B cell (primary cell): ENCODE results near the gene DSCAML1. TPM values are rescaled to one million over a fixed set of nuclear protein-coding genes. Genes with fewer than 3 reads are reported as not detected.

Source experiments
- ATAC-seq: fragments of 200-7000 bp; cut with Tn5 transposase; one replicate; pipeline ENCODE4 v1.10.0; 2021; ENCODE audit warnings: low read depth, mild to moderate bottlenecking, moderate number of reproducible peaks, moderate library complexity
- CTCF ChIA-PET: fragments of 350-600 bp; sonication (Branson Sonifier 250); formaldehyde crosslinking; loops from one replicate; lab custom pipeline; 2021; ENCODE audit warnings: antibody characterized with exemption, inconsistent platforms; lab: Charles Lee
- POLR2A ChIA-PET: fragments of 350-600 bp; sonication (Branson Sonifier 250); formaldehyde crosslinking; loops from one replicate; lab custom pipeline; 2021; ENCODE audit warnings: antibody characterized with exemption; lab: Charles Lee
- DNase-seq: peaks from one replicate; pipeline ENCODE4 v3.0.0; 2013
- H2AFZ ChIP-seq: 2 replicates; pipeline ENCODE4 v1.6.1; 2012; ENCODE audit warnings: mild to moderate bottlenecking, low read depth, low read length; ENCODE audit not compliant: insufficient read depth, poor library complexity, severe bottlenecking
- H3K27ac ChIP-seq, 2 donors: 1 replicate in 1 of 2; 2 replicates in 1 of 2; pipeline ENCODE4 v1.5.1; 2012 to 2013; ENCODE audit warnings: low read length in 2 of 2, mild to moderate bottlenecking in 2 of 2, moderate library complexity in 1 of 2
- H3K27me3 ChIP-seq, 4 experiments: fragments of 200-600 bp in 1 of 4; sonication (generic) in 1 of 4; replicated peaks in 1 of 4; 1 replicate in 2 of 4; 2 replicates in 2 of 4; pipeline versions ENCODE4 v1.6.1 to v1.7.0; 2013 to 2016; ENCODE audit warnings: low read length in 3 of 4, mild to moderate bottlenecking in 2 of 4, mixed read lengths in 1 of 4, moderate library complexity in 1 of 4; ENCODE audit not compliant: insufficient read depth in 4 of 4, control insufficient read depth in 3 of 4; ENCODE audit errors: control extremely low read depth in 1 of 4
- H3K36me3 ChIP-seq, 2 experiments: replicated peaks in 1 of 2; 1 replicate in 1 of 2; 2 replicates in 1 of 2; pipeline versions ENCODE4 v1.6.1 to v1.7.1; 2013; ENCODE audit warnings: low read length in 1 of 2; ENCODE audit not compliant: insufficient read depth in 2 of 2, control insufficient read depth in 1 of 2; ENCODE audit errors: control extremely low read depth in 1 of 2, extremely low read depth in 1 of 2
- H3K4me1 ChIP-seq, 2 donors: fragments of 200-600 bp in 1 of 2; sonication (generic) in 1 of 2; 1 replicate in 1 of 2; 2 replicates in 1 of 2; pipeline versions ENCODE4 v1.5.1 to v1.6.1; 2013 to 2017; ENCODE audit warnings: low read length in 2 of 2; ENCODE audit not compliant: control insufficient read depth in 2 of 2, insufficient read depth in 2 of 2
- H3K4me2 ChIP-seq: replicated peaks from 2 replicates; pipeline ENCODE3; 2012; ENCODE audit warnings: mild to moderate bottlenecking, low read depth, low read length; ENCODE audit not compliant: poor library complexity, severe bottlenecking
- H3K4me3 ChIP-seq, 5 experiments: fragments of 200-600 bp in 1 of 5; sonication (generic) in 1 of 5; 1 replicate in 3 of 5; 2 replicates in 2 of 5; pipeline versions ENCODE4 v1.5.1 to v1.7.0; 2011 to 2016; ENCODE audit warnings: low read length in 4 of 5, mild to moderate bottlenecking in 4 of 5, low read depth in 2 of 5, control low read depth in 1 of 5, moderate library complexity in 1 of 5; ENCODE audit not compliant: insufficient read depth in 1 of 5; ENCODE audit errors: control extremely low read depth in 1 of 5, extremely low read depth in 1 of 5
- H3K79me2 ChIP-seq: fragments of 200-600 bp; sonication (generic); one replicate; pipeline ENCODE4 v1.6.0; 2016; ENCODE audit warnings: low read length; ENCODE audit not compliant: control insufficient read depth, insufficient read depth
- H3K9ac ChIP-seq: fragments of 200-600 bp; sonication (generic); 2 replicates; pipeline ENCODE4 v1.6.1; 2017; ENCODE audit warnings: mild to moderate bottlenecking, low read length, moderate library complexity
- H3K9me3 ChIP-seq, 3 donors: one replicate each; pipeline versions ENCODE4 v1.6.1 to v1.7.1; 2013; ENCODE audit warnings: low read length in 2 of 3; ENCODE audit not compliant: control insufficient read depth in 2 of 3, insufficient read depth in 1 of 3; ENCODE audit errors: control extremely low read depth in 1 of 3
- H4K20me1 ChIP-seq: 2 replicates; pipeline ENCODE4 v1.6.0; 2012; ENCODE audit warnings: mild to moderate bottlenecking, low read length; ENCODE audit not compliant: insufficient read depth, control insufficient read depth, poor library complexity, severe bottlenecking
- H3K27ac Mint-ChIP-seq: one replicate; pipeline ENCODE4 v1.8.0; 2021; ENCODE audit warnings: mixed read lengths
- H3K27me3 Mint-ChIP-seq: one replicate; pipeline ENCODE4 v1.8.0; 2021; ENCODE audit warnings: mixed read lengths
- H3K4me1 Mint-ChIP-seq: one replicate; pipeline ENCODE4 v1.8.0; 2021; ENCODE audit warnings: mixed read lengths
- H3K4me3 Mint-ChIP-seq: one replicate; pipeline ENCODE4 v1.8.0; 2021; ENCODE audit warnings: mixed read lengths
- H3K9me3 Mint-ChIP-seq: one replicate; pipeline ENCODE4 v1.8.0; 2022; ENCODE audit warnings: mixed read lengths; ENCODE audit not compliant: insufficient read depth
- EZH2 ChIP-seq: IDR thresholded peaks from 2 replicates; pipeline ENCODE4 v1.6.1; 2012; ENCODE audit warnings: borderline replicate concordance, low read depth, mild to moderate bottlenecking, moderate library complexity, low read length; ENCODE audit not compliant: insufficient read depth, poor library complexity, severe bottlenecking
- WGBS: methylation state at CpG from one replicate; pipeline ENCODE4 v1.1.5; 2013; ENCODE audit warnings: missing lambda C conversion rate; ENCODE audit not compliant: insufficient coverage; 5-methylcytosine and 5-hydroxymethylcytosine counted together
- intact Hi-C: fragments of 100-400 bp; cut with micrococcal nuclease; formaldehyde crosslinking; loops from one replicate; pipeline ENCODE4 v1.10.0; 2022
- polyA plus RNA-seq: library from polyadenylated mRNA; depleted of rRNA; stranded (reverse); fragments of >200 nt; gene quantifications from 2 replicates; pipeline ENCODE4 v1.2.3, GENCODE V29; 2012
- total RNA-seq, 2 donors: library from RNA; stranded (reverse); fragments of 120-200 nt in 1 of 2; gene quantifications; 1 replicate in 1 of 2; 2 replicates in 1 of 2; pipeline versions ENCODE4 v1.2.3 to v1.2.4, GENCODE V29; 2013 to 2022
- TF ChIP-seq, protein P1 (sequence below): fragments of 200-600 bp; IDR thresholded peaks from one replicate; pipeline ENCODE4 v1.8.0; 2022; ENCODE audit warnings: antibody characterized with exemption, mild to moderate bottlenecking

Gene DSCAML1
- total and polyA plus RNA-seq, 2 donors (not counting 1 experiment from before 2014, with no cell fraction given) = 1.2 to 6.2 TPM

DNA sequence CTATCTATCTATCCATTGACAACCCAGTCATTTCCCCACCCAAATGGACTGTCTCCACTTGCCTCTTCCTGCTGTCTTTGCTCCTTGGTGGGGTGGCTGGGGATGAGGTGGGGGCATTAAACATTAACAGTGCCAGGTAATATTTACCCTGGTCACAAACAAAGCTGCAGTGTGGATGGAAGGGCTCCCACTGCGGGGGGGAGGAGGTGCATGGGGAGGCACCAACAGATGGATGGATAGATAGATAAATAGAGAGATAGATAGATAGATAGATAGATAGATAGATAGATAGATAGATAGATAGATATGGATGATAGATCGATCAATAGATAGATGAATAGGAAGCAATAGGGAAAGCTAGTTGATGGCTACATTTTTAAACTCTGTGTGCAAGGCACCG, 29.8 kb upstream of the DSCAML1 start:
- Histone ChIP-seq H3K4me2 (no peak overlapping the region), H3K9me3 (peaks cover 0 to 5% (median 0%) of the 10 kb centered on the region in 3 donors), H3K4me3 (no peak overlapping the region), H3K9ac (no peak overlapping the region), H3K4me1 (peaks cover 40 to 45% of the 10 kb centered on the region in 2 donors), H4K20me1 (no peaks in the 10 kb centered on the region), H2AFZ (no peak overlapping the region), H3K27me3 (peaks cover 0 to 62% (median 13%) of the 10 kb centered on the region in 4 experiments), H3K27ac (no peak overlapping the region), H3K79me2 (no peaks in the 10 kb centered on the region), H3K36me3 (no peaks in the 10 kb centered on the region)
- ATAC-seq = no peak
- ChIA-PET CTCF (interaction anchor here (1.4 to 15.4 kb wide), 5 partner anchors 10 to 227 kb away, joined by 6 to 462 read pairs (median 47); no protein-coding TSS in a partner anchor), POLR2A (no interaction called here)
- TF ChIP-seq, protein P1, sequence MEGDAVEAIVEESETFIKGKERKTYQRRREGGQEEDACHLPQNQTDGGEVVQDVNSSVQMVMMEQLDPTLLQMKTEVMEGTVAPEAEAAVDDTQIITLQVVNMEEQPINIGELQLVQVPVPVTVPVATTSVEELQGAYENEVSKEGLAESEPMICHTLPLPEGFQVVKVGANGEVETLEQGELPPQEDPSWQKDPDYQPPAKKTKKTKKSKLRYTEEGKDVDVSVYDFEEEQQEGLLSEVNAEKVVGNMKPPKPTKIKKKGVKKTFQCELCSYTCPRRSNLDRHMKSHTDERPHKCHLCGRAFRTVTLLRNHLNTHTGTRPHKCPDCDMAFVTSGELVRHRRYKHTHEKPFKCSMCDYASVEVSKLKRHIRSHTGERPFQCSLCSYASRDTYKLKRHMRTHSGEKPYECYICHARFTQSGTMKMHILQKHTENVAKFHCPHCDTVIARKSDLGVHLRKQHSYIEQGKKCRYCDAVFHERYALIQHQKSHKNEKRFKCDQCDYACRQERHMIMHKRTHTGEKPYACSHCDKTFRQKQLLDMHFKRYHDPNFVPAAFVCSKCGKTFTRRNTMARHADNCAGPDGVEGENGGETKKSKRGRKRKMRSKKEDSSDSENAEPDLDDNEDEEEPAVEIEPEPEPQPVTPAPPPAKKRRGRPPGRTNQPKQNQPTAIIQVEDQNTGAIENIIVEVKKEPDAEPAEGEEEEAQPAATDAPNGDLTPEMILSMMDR = no peak
- TF ChIP-seq EZH2 = no peak
- DNase-seq = no peak
- H3K4me3 Mint-ChIP-seq = no peak overlapping the region
- 86% methylated on average over 2 of the region's 3 CpGs for WGBS
- intact Hi-C loops = no loop called here
- H3K9me3 Mint-ChIP-seq = no peaks in the 10 kb centered on the region
- H3K27ac Mint-ChIP-seq = no peak overlapping the region
- H3K4me1 Mint-ChIP-seq = peaks cover 47% of the 10 kb centered on the region
- H3K27me3 Mint-ChIP-seq = peaks cover 40% of the 10 kb centered on the region

GRCh38 chr11:117826190-117826570, 29.2 kb upstream of the DSCAML1 start:
- H3K4me1 Mint-ChIP-seq = peaks cover 46% of the 10 kb centered on the region
- POLR2A ChIA-PET = no interaction called here
- no peaks in the 10 kb centered on the region for H3K9me3 Mint-ChIP-seq

More at GRCh38 chr11:117826190-117826570, 29.2 kb upstream of the DSCAML1 start:
- no peak overlapping the region for H3K4me2 ChIP-seq
- H2AFZ ChIP-seq = no peak overlapping the region
- WGBS = 78% methylated on average over 10 of the region's 10 CpGs
- TF ChIP-seq EZH2 = no peak
- TF ChIP-seq, protein P1 = no peak
- no peak overlapping the region for H3K4me3 ChIP-seq
- no peak overlapping the region for H3K9ac ChIP-seq
- H3K27ac ChIP-seq = no peak overlapping the region
- H4K20me1 ChIP-seq = no peaks in the 10 kb centered on the region
- H3K4me1 ChIP-seq = peaks cover 40 to 46% of the 10 kb centered on the region in 2 donors
- CTCF ChIA-PET = interaction anchor here (1.4 to 15.4 kb wide), 5 partner anchors 9 to 227 kb away, joined by 6 to 462 read pairs (median 57); no protein-coding TSS in a partner anchor
- no peaks in the 10 kb centered on the region for H3K36me3 ChIP-seq
- H3K27ac Mint-ChIP-seq = no peak overlapping the region
- no peak for DNase-seq
- H3K4me3 Mint-ChIP-seq = no peak overlapping the region
- peaks cover 41% of the 10 kb centered on the region for H3K27me3 Mint-ChIP-seq
- no peak for ATAC-seq
- no peaks in the 10 kb centered on the region for H3K79me2 ChIP-seq
- intact Hi-C loops = no loop called here
- peaks cover 0 to 66% (median 13%) of the 10 kb centered on the region in 4 experiments for H3K27me3 ChIP-seq
- H3K9me3 ChIP-seq = peaks cover 0 to 5% (median 0%) of the 10 kb centered on the region in 3 donors
